ENCODE measurements around the gene IL33.
"Not testable (repeated sequence)": the region's sequence is repeated elsewhere in the genome, so short reads cannot be mapped to it uniquely, and the experiment has no call there.

IL33 gene
- 0 to 1.5 (median 0) reads per million in 17 experiments for total RNA-seq

GRCh38 chr9:6215562-6215961, at the start of gene IL33:
Gene IL33, plus strand, starts transcription at chr9:6215807. Its CDS starts 25,888 bp downstream, at chr9:6241695.
- no peak for DNase-seq

- DNase-seq = no peak
These were observed 43.9 kb upstream of the IL33 start for GRCh38 chr9:6171667-6172066.

- DNase-seq = no peak
These were observed 41.7 kb upstream of the IL33 start for GRCh38 chr9:6173914-6174313.

- not testable (repeated sequence) for DNase-seq
These were observed 32.9 kb upstream of the IL33 start for GRCh38 chr9:6182549-6183226.

GRCh38 chr9:6183227-6183551, 32.4 kb upstream of the IL33 start:
- no peak for DNase-seq

GRCh38 chr9:6183627-6184026, 32.0 kb upstream of the IL33 start:
- no peak for DNase-seq

GRCh38 chr9:6184749-6185645, 30.6 kb upstream of the IL33 start:
- DNase-seq = no peak

- no peak for DNase-seq
These were observed 28.9 kb upstream of the IL33 start for GRCh38 chr9:6186691-6187090.

- DNase-seq = no peak
These were observed 28.3 kb upstream of the IL33 start for GRCh38 chr9:6187272-6187671.

GRCh38 chr9:6188466-6188865, 27.1 kb upstream of the IL33 start:
- no peak for DNase-seq

GRCh38 chr9:6188906-6189305, 26.7 kb upstream of the IL33 start:
- DNase-seq = no peak

GRCh38 chr9:6194934-6195333, 20.7 kb upstream of the IL33 start:
- peak in 1 of 4 experiments; percentile 6 for DNase-seq

- DNase-seq = no peak
These were observed 19.8 kb upstream of the IL33 start for GRCh38 chr9:6195714-6196360.

- peak in 1 of 4 experiments; percentile 2 for DNase-seq
These were observed 18.3 kb upstream of the IL33 start for GRCh38 chr9:6197330-6197729.

GRCh38 chr9:6198251-6198650, 17.4 kb upstream of the IL33 start:
- no peak for DNase-seq

GRCh38 chr9:6199596-6199995, 16.0 kb upstream of the IL33 start:
- DNase-seq = no peak

- DNase-seq = no peak
These were observed 14.8 kb upstream of the IL33 start for GRCh38 chr9:6200761-6201160.

GRCh38 chr9:6209966-6210365, 5.6 kb upstream of the IL33 start:
- no peak for DNase-seq

- DNase-seq = no peak
These were observed 2.8 kb upstream of the IL33 start for GRCh38 chr9:6212722-6213375.

- no peak for DNase-seq
These were observed 1.2 kb upstream of the IL33 start for GRCh38 chr9:6214434-6214833.

GRCh38 chr9:6214903-6215302, 704 bp upstream of the IL33 start:
- DNase-seq = no peak

GRCh38 chr9:6216002-6216401, 395 bp downstream of the IL33 start:
- no peak for DNase-seq

GRCh38 chr9:6216951-6217350, 1.3 kb downstream of the IL33 start:
- no peak for DNase-seq
